Right renal pelvis (tissue), 4 donors: ENCODE results near the gene CELF2. TPM values are rescaled to one million over a fixed set of nuclear protein-coding genes. Genes with fewer than 3 reads are reported as not detected.

Source experiments
- DNase-seq, 4 donors: peaks; one replicate each; pipeline ENCODE4 v3.0.0-alpha.2; 2013; ENCODE audit warnings: low read depth in 4 of 4, low spot score in 3 of 4, missing footprints in 1 of 4
- polyA plus RNA-seq, 4 donors: library from polyadenylated mRNA; unstranded; fragments of 120-200 nt; gene quantifications; one replicate each; pipeline ENCODE4 v1.2.1, GENCODE V29; 2013; ENCODE audit not compliant: insufficient read length in 4 of 4

CELF2 gene
- polyA plus RNA-seq, 4 donors = 12.0 to 14.5 (median 12.3) TPM

- DNase-seq = no peak
Observed at GRCh38 chr10:11237571-11237970, 219.9 kb downstream of the CELF2 start.

- no peak for DNase-seq
Observed at GRCh38 chr10:11238893-11239292, 221.2 kb downstream of the CELF2 start.

GRCh38 chr10:11240641-11241040, 223.0 kb downstream of the CELF2 start:
- no peak for DNase-seq

GRCh38 chr10:11242443-11243387, 225.0 kb downstream of the CELF2 start:
- DNase-seq = peak in 1 of 4 donors; percentile 27

GRCh38 chr10:11243425-11244222, 226.0 kb downstream of the CELF2 start:
- no peak for DNase-seq

- no peak for DNase-seq
Observed at GRCh38 chr10:11245095-11245479, 227.4 kb downstream of the CELF2 start.

- no peak for DNase-seq
Observed at GRCh38 chr10:11245510-11245909, 227.8 kb downstream of the CELF2 start.

- no peak for DNase-seq
Observed at GRCh38 chr10:11245981-11246590, 228.4 kb downstream of the CELF2 start.

- no peak for DNase-seq
Observed at GRCh38 chr10:11246752-11247467, 229.2 kb downstream of the CELF2 start.

GRCh38 chr10:11249152-11249807, 231.6 kb downstream of the CELF2 start:
- no peak for DNase-seq

GRCh38 chr10:11249808-11250195, 232.1 kb downstream of the CELF2 start:
- no peak for DNase-seq

- DNase-seq = no peak
Observed at GRCh38 chr10:11250304-11250703, 232.6 kb downstream of the CELF2 start.

- DNase-seq = no peak
Observed at GRCh38 chr10:11252887-11253286, 235.2 kb downstream of the CELF2 start.

GRCh38 chr10:11253385-11254002, 235.8 kb downstream of the CELF2 start:
- no peak for DNase-seq

GRCh38 chr10:11255156-11255555, 237.5 kb downstream of the CELF2 start:
- DNase-seq = no peak

GRCh38 chr10:11255796-11256444, 238.2 kb downstream of the CELF2 start:
- no peak for DNase-seq

- DNase-seq = no peak
Observed at GRCh38 chr10:11256896-11257295, 239.2 kb downstream of the CELF2 start.

GRCh38 chr10:11257440-11258090, 239.9 kb downstream of the CELF2 start:
- no peak for DNase-seq

GRCh38 chr10:11260170-11260569, 242.5 kb downstream of the CELF2 start:
- no peak for DNase-seq
